ENCODE measurements around the gene FYCO1.

Gene FYCO1

DNA sequence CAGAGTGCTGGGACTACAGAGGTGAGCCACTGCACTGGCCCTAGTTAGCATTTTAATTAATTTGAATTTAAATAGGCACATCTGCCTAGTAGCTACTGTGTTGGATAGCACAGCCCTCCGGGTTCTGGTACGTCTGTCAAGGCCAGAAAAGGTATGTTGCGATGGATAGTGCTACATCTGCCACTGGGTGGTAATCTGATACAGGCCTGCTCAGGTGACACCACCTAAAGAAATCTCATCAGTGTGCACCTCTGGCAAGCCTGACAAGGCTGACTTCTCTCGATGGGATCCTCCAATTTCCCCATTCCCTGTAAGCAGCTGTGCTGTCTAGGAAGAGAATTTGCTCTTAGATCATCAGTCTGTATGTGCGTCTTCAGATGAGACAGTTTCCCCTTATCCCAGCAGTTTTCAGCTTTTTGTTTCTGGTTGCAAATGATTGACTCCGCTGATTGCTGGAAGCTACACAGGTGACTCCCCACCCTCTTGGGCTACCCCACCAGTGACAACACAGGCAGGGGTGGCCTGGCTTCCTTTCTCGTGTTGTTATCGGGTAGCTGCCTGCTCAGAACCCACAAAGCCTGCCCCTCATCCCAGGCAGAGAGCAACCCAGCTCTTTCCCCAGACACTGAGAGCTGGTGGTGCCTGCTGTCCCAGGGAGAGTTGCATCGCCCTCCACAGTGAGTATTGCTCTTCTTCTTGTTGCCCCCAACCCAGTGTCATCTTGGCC is 109.5 kb downstream of the FYCO1 start, which contains the start of gene CCR9:
CCR9 (plus strand) TSS at position 565 of the 727 bp plus-strand sequence. CDS start 8,391 bp downstream, outside the sequence.
- no peak for DNase-seq (ENCODE audit: low read depth)

- no peak for DNase-seq (ENCODE audit: low read depth)
Measured at GRCh38 chr3:45884368-45885201, 111.0 kb downstream of the FYCO1 start.

- no peak for DNase-seq (ENCODE audit: low read depth)
Measured at GRCh38 chr3:45881078-45882022, 114.3 kb downstream of the FYCO1 start.

- no peak for DNase-seq (ENCODE audit: low read depth)
Measured at GRCh38 chr3:45880725-45881077, 114.9 kb downstream of the FYCO1 start.

GRCh38 chr3:45878124-45878523 is 117.5 kb downstream of the FYCO1 start:
- DNase-seq (ENCODE audit: low read depth), result no peak

DNA sequence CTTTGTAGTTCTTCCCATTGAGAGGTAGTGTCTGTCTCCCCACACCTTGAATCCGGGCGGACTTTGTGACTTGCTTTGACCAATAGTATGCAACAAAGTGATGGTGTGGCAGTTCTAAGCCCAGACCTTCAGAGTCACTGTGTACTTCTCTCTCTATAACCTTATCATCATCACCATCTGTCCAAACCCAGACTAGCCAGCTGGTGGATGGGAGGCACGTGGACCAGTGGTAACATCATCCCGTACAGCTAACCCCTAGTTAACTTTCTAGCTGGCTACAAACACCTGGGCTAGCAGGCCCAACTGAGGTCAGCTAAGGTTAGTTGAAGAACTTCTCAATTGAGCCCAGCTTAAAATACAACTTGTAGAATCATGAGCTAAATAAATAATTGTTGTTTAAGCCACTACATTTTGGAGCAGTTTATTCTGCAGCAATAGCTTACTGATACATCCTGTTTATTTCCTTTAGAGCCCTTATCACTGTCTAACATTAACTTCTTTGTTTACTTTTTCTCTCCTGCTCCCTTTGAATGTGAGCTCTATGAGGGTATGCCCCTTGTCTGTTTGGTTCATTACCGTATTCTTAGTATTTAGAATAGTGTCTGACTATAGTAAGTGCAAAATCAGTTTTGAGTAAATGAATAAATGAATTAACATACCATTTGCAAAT is 120.8 kb downstream of the FYCO1 start:
- DNase-seq (ENCODE audit: low read depth), result no peak

DNA sequence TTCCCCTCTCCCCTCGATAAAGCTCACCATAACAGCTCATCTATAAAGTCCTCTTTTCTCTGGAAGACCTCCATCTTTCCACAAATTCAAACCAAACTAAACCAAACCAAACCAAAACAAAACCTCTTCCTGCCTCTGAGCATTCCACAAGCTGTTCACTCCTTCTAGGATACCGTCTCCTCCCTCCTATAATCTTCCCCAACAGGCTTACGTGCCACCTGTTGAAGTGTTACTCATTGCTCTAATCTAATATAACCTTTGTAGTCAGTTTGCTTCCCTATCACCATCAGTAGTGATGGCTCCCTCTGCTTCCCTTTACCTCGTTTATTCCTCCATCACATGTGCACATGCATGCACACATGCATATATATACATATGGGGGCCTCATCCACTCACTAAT is 122.0 kb downstream of the FYCO1 start:
- DNase-seq (ENCODE audit: low read depth), result no peak

GRCh38 chr3:45873036-45873435 is 122.6 kb downstream of the FYCO1 start:
- no peak for DNase-seq (ENCODE audit: low read depth)

DNA sequence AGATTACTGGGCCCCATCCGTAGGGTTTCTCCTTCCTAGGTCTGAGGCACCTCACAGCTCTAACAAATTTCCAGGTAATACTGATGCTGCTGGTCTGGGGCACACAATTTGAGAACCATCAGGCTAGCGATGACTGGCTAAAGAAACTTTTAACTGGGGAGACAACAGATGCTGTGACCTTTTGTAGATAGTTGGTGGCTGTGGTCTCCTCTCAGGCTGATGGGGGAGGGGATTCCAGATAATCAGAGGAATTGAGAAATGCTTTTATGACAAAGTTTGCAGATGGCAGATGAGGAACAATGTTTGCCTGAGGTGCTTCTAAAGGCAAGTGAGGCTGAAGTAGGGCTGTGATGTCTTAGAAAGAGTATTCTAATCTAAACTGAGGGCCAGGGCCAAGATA is 123.1 kb downstream of the FYCO1 start:
- DNase-seq (ENCODE audit: low read depth), result no peak

DNA sequence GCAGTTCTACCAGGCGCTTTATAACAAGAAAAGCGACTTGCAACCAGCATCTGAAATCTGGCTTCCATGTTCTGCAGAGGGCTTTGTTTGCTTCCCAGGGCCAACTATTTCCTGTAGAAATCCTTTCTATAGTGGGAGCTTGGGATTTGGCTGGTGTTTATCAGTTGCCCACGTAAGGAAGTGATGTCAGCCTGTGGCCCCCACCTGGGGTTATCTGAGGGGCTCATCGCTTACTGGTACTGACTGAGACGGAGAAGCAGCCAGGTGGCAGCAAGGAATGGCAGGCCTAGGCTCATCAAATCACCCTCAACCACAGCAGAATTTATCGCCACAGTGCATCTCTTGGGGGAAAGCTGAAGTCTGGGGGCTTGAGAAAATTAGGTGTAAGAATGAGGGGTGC is 123.8 kb downstream of the FYCO1 start:
- DNase-seq (ENCODE audit: low read depth), result no peak

GRCh38 chr3:45870099-45870498 is 125.5 kb downstream of the FYCO1 start:
- DNase-seq (ENCODE audit: low read depth), result no peak

DNA sequence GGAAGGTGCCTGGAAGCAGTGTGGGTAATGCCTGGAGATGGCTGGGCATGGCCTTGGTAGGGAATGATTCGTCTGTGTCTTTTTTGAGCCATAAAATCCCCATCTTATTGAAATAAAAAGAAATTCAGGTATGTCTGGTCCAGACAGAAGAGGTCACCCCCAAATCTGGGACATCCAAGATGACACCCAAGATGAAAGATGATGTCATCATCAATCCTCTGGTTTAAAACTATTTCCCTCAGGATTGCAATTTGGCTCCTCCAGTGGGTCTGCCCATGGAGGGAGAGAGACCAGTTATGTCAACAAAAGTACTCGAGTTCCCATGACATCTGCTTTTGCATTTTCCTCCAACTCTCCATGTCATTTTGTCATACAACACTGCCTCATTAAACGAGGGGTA is 126.0 kb downstream of the FYCO1 start:
- no peak for DNase-seq (ENCODE audit: low read depth)

DNA sequence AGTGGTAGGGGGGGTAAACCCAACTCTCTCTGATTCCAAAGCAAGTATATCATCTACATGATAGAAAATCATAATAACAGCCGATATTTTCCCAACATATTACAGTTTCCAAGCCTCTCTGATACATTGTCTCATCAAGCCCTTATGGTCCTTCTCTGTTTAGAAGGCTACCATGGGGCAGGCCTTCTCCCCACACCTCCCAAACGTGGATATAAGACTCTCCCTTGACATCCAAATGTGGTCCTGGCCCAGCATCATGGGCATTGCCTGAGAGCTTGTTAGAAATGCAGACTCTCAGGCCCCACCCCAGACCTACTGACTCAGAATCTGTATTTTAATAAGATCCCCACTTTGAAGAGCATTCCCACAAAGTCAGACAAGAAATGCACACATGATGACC is 127.0 kb downstream of the FYCO1 start:
- DNase-seq (ENCODE audit: low read depth), result no peak

DNA sequence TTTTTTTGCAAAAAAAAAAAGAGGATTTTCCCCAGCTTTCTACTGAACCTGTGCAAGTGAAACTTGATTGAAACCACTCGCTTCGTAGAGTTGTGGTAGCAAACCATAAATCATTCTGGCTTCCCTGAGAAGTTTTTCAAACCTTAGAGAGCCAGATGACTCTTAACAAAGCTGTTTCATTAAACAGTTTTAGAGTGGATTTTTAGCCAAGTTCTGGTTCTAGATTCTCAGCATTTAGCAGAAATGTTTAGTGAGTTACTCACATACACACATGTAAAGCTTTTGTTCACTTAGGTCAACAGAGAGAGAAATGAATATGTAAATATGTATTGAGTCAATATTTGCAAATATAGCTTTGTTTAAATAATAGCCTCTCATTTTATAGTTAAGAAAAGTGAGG is 127.4 kb downstream of the FYCO1 start:
- DNase-seq (ENCODE audit: low read depth), result no peak
